Testis (tissue), 3 donors: ENCODE measurements around the gene DUSP2. TPM values are rescaled to one million over a fixed set of nuclear protein-coding genes. Genes with fewer than 3 reads are reported as not detected.

ENCODE experiments used
- DNase-seq: peaks from one replicate; pipeline ENCODE4 v3.0.0-alpha.2; 2019
- H3K27ac ChIP-seq, 2 donors: fragments of 200-600 bp; sonication (generic); one replicate each; pipeline ENCODE4 v1.5.1; 2019
- H3K27me3 ChIP-seq: fragments of 200-600 bp; sonication (generic); one replicate; pipeline ENCODE4 v1.5.1; 2019
- H3K36me3 ChIP-seq: fragments of 200-600 bp; sonication (generic); one replicate; pipeline ENCODE4 v1.5.1; 2017; ENCODE audit warnings: low read depth; ENCODE audit errors: missing control alignments
- H3K4me1 ChIP-seq: fragments of 200-600 bp; sonication (generic); one replicate; pipeline ENCODE4 v1.5.1; 2019
- H3K4me3 ChIP-seq, 2 donors: fragments of 200-600 bp; sonication (generic); one replicate each; pipeline ENCODE4 v1.5.1; 2017 to 2019
- H3K9me3 ChIP-seq: fragments of 200-600 bp; sonication (generic); one replicate; pipeline ENCODE4 v1.5.1; 2017
- POLR2A ChIP-seq: fragments of 450-650 bp; IDR thresholded peaks from one replicate; pipeline ENCODE4 v1.6.1; 2017; ENCODE audit warnings: antibody characterized with exemption, mild to moderate bottlenecking, moderate library complexity
- WGBS, 2 donors: methylation state at CpG; one replicate each; pipeline ENCODE4 v1.1.5; 2018; 5-methylcytosine and 5-hydroxymethylcytosine counted together
- intact Hi-C: fragments of 100-400 bp; cut with DNase I; formaldehyde crosslinking; loops from one replicate; pipeline ENCODE4 v1.15.1; 2023; ENCODE audit warnings: low total_unique reads
- polyA plus RNA-seq: library from polyadenylated mRNA; stranded (reverse); fragments of 350-450 nt; fragmentation: Illumina TruSeq; extraction: RNeasy Lipid Tissue Mini Kit (QIAGEN cat#74804); gene quantifications from one replicate; pipeline ENCODE4 v1.2.3, GENCODE V29; 2014; ENCODE audit warnings: low read depth, low replicate concordance; ENCODE audit not compliant: insufficient read depth
- total RNA-seq, 2 donors: library from RNA; depleted of rRNA; stranded (reverse); fragments of >200 nt; gene quantifications; one replicate each; pipeline ENCODE4 v1.2.3, GENCODE V29; 2016
- TF ChIP-seq, protein P1 (sequence below), 3 experiments: fragments of 450-650 bp in 2 of 3; fragments of 200-600 bp in 1 of 3; sonication (generic) in 1 of 3; IDR thresholded peaks; one replicate each; pipeline ENCODE4 v1.5.1; 2016 to 2019; ENCODE audit warnings: antibody characterized with exemption in 3 of 3, mild to moderate bottlenecking in 2 of 3, moderate library complexity in 1 of 3

Gene DUSP2
- total and polyA plus RNA-seq, 3 donors from 2014 or later = 5.7 to 16.5 (median 6.3) TPM

GRCh38 chr2:96113367-96113677, 31.9 kb downstream of the DUSP2 start:
- no peak for DNase-seq
- Histone ChIP-seq H3K27me3 (no peaks in the 10 kb centered on the region), H3K4me1 (peaks cover 19% of the 10 kb centered on the region), H3K27ac (no peak overlapping the region), H3K4me3 (no peak overlapping the region), H3K9me3 (no peaks in the 10 kb centered on the region), H3K36me3 (no peaks in the 10 kb centered on the region)
- WGBS, 2 donors = 93 to 97% methylated on average over 6 to 7 of the region's 7 CpGs
- intact Hi-C loops = no loop called here
- TF ChIP-seq, protein P1, sequence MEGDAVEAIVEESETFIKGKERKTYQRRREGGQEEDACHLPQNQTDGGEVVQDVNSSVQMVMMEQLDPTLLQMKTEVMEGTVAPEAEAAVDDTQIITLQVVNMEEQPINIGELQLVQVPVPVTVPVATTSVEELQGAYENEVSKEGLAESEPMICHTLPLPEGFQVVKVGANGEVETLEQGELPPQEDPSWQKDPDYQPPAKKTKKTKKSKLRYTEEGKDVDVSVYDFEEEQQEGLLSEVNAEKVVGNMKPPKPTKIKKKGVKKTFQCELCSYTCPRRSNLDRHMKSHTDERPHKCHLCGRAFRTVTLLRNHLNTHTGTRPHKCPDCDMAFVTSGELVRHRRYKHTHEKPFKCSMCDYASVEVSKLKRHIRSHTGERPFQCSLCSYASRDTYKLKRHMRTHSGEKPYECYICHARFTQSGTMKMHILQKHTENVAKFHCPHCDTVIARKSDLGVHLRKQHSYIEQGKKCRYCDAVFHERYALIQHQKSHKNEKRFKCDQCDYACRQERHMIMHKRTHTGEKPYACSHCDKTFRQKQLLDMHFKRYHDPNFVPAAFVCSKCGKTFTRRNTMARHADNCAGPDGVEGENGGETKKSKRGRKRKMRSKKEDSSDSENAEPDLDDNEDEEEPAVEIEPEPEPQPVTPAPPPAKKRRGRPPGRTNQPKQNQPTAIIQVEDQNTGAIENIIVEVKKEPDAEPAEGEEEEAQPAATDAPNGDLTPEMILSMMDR (IDR thresholded peaks at IDR 0.05) = no peak
- TF ChIP-seq POLR2A = no peak

- Histone ChIP-seq H3K4me3 (no peak overlapping the region), H3K36me3 (no peaks in the 10 kb centered on the region), H3K4me1 (peaks cover 24% of the 10 kb centered on the region), H3K27me3 (no peaks in the 10 kb centered on the region), H3K27ac (no peak overlapping the region), H3K9me3 (no peaks in the 10 kb centered on the region)
- TF ChIP-seq POLR2A = no peak
- TF ChIP-seq, protein P1 (IDR thresholded peaks at IDR 0.05) = no peak
- WGBS, 2 donors = 88 to 98% methylated on average over 9 of the region's 9 CpGs
- intact Hi-C loops = no loop called here
- DNase-seq = no peak
Observed at GRCh38 chr2:96112501-96113366, 32.5 kb downstream of the DUSP2 start.

DNA sequence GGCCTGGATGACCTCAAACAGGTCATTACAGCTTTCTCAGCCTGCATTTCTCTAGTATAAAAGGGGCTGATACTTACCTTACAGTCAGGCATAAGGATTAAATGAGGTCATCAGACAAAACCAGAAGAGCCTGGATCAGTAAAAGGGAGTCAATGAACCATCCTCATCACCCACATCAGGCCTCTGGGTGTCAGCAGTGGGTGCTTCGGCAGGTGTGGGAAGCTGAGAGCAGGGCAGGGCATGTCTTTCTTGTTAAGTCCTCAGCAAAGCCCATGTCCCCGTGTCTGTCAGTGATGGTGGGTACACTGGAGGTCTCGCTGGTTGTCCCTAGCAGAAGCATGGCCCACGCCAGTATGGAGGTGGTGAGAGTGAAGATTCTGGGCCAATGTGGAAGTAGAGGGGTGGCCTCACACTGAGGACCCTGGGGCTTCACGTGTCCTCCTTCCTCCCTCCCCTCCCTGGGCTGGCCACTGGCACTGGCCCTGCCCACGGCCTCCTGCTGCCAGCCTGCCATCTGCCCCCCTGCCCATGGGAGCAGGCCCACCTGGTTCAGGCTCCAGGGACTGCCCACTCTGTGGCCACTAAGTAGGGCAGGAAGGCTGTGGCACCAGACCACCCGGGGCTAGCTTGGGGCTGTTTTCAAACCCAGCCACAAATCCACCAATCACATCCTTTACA, 33.3 kb downstream of the DUSP2 start:
- Histone ChIP-seq H3K27ac (no peak overlapping the region), H3K4me3 (no peak overlapping the region), H3K9me3 (no peaks in the 10 kb centered on the region), H3K36me3 (no peaks in the 10 kb centered on the region), H3K27me3 (no peaks in the 10 kb centered on the region), H3K4me1 (peaks cover 24% of the 10 kb centered on the region)
- WGBS, 2 donors = 89 to 96% methylated on average over 6 to 7 of the region's 7 CpGs
- TF ChIP-seq, protein P1 (IDR thresholded peaks at IDR 0.05) = no peak
- TF ChIP-seq POLR2A = no peak
- no peak for DNase-seq
- intact Hi-C loops = no loop called here

DNA sequence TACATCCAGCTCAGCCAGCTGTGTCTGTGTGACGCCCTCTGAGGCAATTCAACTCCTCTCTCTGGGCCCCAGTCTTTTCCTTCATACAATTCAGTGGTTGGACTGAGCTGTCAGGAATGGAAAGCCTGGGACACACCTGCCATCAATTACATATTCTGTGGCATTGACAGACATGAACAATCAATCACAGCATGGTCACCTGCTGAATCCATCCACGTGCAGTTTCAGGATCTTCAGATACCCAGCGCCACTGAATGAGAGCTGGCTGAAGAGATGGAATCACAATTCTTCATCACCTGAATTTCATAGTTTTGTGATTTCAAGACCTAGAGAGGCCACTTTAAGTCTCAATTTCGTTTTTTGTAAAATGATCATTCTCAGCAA, 34.0 kb downstream of the DUSP2 start:
- H3K27me3 ChIP-seq = no peaks in the 10 kb centered on the region
- H3K36me3 ChIP-seq = no peaks in the 10 kb centered on the region
- H3K4me3 ChIP-seq = no peak overlapping the region
- 80 to 91% methylated on average over 4 of the region's 4 CpGs for WGBS, 2 donors
- peaks cover 24% of the 10 kb centered on the region for H3K4me1 ChIP-seq
- H3K27ac ChIP-seq = no peak overlapping the region
- TF ChIP-seq, protein P1 (IDR thresholded peaks at IDR 0.05) = no peak
- TF ChIP-seq POLR2A = no peak
- no peaks in the 10 kb centered on the region for H3K9me3 ChIP-seq
- intact Hi-C loops = no loop called here
- DNase-seq = no peak
